SH-SY5Y (cell line): Measurements from ENCODE around the gene HDAC9.

ENCODE experiments used
- GATA2 ChIP-seq: IDR thresholded peaks from 2 replicates; pipeline ENCODE4 v1.6.1; 2011; ENCODE audit warnings: mild to moderate bottlenecking, low read depth, low read length
- GATA3 ChIP-seq: IDR thresholded peaks from 2 replicates; pipeline ENCODE4 v1.6.1; 2011; ENCODE audit warnings: low read depth, mild to moderate bottlenecking, low read length, moderate library complexity

- no peak for TF ChIP-seq GATA2
- TF ChIP-seq GATA3: no peak
These were observed 482.6 kb downstream of the HDAC9 start for GRCh38 chr7:18978108-18978495.
